HG03432 (cell line): ENCODE results near the gene GRAP.

Experiments
- ATAC-seq: cut with Tn5 transposase; IDR thresholded peaks from one replicate; pipeline ENCODE4 v1.9.1; 2021; ENCODE audit warnings: mild to moderate bottlenecking, moderate library complexity; ENCODE audit not compliant: unreplicated experiment

Gene GRAP

DNA sequence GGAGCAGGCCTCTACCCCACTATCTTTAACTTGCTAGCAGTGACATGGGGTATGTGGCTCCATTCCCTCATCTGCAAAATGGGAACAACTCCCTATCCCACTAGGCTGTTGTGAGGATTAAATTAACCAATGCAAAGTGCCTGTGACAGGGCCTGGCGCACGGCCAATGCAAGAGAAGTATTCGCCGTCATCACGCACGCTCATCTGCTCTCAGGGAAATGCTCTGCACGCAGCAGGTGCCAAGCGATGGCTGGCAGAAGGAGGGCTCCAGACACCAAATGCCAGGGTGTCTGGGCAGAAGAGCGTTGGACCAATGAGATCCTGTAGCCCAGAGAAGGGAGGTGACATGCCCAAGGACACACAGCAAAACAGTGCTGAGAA is 59.5 kb downstream of the GRAP start:
- ATAC-seq = no peak

DNA sequence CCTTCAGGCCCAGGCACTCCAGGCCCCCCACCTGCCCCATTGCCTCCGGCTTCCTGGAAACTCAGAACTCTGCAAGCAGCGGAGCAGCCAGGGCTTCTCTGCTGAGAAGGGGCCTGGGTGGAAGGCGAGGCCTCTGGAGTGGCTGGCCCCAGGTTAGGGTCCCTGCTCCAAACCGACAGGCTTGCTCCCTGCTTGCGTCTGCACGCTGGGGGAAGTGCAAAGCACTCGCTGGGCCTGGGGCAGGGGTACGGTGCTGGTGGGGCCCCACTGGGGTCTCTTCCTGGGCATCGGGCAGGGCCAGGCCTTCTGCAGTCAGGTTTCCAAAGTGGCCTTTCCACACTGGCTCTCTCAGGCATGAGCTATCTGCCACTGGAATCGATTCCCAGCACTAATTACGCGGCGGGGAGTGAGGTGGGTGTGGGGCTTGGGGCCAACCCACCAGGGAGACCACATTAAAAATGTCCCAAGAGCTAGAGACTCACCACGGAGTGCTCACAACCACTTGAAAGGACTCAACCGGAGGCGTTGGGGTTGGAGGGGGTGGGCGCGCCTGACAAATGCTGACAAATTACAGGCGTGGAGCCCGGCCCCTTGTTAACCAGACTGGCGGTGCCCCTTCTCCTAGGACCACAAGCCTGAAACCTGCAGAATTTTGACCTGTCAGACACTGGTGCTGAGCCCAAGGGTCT is 60.1 kb downstream of the GRAP start:
- ATAC-seq = no peak

DNA sequence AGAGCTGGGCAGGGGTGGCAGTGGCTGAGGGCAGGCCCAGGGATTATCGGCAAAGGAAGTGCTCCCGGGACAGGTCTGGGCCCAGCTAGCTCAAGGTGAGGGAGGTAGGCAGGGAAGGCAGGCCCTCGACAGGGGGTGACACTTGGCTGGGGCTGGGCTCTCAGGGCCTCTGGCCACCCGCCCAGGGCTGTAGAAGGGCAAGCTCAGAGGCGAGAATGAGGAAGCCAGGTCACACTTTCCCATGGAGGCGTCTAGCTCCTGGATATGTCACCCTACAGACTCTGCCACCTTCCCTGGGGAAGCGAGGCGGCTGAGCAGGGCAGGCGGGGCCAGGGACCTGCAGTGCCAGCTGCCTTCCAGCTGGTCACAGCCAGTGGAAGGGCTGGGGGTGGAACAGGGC is 61.3 kb downstream of the GRAP start:
- no peak for ATAC-seq

DNA sequence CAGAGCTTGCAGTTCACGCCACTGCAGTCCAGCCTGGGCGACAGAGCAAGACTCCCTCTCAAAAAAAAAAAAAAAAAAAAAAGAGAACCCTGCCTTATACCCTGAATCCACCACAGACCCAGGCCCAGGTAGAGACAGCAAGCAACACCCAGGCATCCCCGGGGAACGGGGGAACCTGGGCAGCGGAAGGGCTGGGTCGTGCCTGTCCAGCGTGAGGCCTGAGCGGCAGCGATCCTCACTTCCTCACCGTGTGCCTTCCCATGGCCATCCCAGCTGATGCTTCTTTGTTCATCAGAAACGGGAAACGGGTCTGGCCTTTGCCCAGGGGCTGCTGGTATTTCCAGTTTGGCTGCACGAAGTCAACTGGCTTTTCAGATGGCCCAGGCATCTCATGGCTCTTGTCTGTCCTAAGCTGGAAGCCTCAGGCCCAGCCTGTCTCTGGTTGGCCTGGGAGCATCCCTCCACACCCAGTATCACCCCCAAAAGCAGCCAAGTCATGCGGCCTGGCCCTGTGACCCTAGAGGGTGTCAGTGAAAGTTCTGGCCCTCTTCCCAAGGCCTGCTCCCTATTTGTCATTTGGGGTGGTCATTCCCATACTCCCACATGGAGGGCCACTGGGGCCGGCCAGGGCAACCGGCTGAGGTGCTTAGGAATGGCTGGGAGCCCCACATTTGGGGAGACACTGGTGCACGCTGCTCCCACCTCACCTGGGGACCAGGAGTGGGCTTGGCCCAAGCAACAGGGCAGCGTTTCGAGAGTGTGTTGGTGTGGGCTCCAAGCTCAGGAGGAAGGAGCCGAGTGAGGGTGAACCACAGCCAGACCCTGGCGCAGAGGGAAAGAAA is 62.3 kb downstream of the GRAP start:
- ATAC-seq = no peak

DNA sequence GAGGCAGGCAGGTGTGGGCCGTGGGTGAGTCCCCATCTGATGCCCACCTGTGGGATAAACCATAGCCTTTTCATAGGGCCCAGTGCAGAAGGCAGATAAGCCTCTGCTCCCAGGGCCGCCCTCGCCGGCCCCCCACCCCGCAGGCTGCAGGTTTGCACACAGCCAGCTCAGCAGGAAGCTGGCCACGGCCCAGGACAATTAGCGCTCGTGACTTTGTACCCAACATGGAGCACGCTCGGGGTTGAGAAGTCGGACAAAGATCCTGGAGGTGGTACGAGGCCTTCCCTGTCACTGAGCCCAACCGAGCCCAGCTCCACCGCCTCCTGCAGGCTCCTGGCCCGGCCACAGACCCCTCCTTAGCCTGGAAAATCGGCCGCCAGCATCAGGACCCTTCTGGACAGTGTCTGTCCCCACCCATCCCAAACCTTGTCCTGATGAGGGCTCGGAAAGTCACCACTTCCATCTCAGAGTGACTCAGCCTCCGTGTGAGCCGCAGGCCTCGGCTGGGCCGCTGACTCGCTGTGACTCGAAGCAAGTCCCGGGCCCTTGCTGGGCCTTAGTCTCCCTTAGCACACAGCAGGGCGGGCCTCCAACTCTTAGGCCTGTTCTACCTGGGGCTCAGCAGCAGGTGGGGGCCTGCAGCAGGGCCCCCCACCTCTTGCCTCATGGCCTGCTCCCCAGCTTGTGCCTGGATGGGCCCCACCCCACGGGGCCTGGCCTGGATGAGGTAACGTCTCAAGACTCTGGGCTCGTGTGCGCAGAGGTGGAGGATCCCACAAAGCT is 64.9 kb downstream of the GRAP start:
- no peak for ATAC-seq

DNA sequence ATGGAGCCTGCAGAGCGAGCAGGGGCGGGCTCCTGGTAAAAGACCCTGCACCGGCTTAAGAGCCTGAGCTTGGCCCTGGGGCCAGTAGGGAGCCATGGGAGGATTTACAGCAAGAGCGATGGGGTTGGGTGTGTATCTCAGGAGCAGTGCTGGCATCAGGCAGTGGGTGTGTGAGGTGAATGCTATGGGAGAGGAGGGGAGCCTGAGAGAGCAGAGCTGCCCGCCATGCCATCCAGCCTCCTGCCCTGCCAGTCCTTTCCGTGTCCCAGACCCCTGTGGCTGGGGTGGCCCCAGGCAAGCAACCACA is 65.5 kb downstream of the GRAP start:
- ATAC-seq = no peak

DNA sequence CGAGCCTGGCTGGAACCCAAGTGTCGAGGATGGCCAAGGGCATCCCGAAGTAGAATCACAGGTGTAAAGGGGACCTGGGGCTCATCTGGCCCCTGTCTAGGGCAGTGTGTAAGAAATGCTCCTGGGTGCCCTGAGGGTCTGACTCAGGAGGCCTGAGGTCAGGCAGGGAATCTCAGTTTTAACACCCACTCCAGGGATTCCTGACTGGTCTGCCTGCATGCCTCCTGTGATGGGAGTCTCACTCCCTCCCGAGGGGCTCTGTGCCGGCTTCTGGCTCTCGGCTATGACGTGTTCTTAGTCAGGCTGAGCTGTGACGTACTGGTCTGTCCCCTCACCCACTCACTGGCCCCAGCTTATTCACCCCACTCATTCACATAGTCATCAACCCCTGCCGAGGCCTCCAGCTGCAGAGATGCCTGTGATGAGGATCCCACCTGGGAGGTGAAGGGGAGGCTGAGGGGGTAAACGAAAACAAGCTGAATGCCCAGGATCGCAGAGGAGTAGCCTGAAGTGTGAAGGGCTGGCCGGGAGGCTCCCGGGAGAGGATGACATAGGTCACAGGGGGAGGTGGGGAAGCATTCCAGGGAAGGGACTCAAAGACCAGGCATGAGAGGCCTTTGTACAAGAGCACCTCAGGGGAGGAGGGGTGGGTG is 65.9 kb downstream of the GRAP start:
- ATAC-seq = no peak

DNA sequence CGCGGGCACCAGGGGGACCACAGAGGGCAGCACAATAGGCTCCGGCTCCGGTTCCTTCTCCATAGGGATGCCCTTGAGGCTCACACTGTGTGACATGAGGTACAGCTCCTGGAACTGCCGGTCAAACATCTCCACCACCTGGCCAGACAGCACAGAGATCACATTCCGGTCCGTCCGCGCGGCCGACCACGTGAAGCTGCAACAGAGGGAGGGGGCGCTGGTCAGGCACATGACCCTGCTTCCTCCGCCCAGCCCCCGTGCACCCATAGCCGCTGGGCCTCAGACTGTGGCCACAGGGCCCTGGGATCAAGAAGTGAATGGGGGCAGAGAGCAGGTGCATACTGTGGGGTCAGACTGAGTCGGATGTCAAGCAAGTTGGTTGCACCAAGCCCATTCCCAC is 68.1 kb downstream of the GRAP start:
- no peak for ATAC-seq

DNA sequence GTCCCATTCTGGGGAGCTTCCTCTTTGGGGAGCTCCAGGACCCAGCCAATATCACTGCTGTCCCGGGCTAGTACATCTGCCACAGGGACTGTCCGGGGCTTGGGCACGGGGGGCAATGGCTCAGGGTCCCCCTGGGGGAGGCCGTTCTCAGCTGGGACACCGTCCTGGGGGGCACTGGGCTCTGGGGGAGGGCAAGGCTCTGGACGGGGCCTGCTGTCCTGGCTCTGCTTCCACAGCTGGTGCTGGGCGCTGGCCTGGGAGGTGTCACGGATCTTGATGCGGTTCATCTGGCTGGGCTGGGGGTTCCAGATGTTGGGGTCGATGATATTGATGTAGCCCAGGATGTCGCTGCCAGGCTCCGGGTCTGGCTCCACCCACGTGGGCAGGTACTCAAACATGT is 68.7 kb downstream of the GRAP start:
- no peak for ATAC-seq

DNA sequence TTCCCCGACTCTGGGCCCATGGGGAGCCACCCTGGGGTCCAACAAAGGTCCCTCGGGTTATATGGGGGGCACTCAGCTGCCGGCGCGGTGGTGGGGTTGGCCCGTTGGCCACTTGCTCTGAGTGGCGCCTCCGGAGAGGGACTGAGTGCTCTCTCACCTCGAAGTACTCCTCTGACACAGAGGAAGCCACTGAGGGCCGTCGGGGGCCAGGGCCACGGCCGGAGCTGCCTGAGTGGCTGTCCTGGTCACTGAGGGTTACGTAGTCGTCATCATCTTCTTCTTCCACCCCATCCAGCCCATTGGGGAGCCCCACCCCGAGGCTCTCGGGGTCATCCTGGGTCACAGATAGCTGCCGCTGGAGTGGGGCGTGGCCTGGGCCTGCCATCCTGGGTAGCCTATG is 69.1 kb downstream of the GRAP start:
- ATAC-seq = no peak

DNA sequence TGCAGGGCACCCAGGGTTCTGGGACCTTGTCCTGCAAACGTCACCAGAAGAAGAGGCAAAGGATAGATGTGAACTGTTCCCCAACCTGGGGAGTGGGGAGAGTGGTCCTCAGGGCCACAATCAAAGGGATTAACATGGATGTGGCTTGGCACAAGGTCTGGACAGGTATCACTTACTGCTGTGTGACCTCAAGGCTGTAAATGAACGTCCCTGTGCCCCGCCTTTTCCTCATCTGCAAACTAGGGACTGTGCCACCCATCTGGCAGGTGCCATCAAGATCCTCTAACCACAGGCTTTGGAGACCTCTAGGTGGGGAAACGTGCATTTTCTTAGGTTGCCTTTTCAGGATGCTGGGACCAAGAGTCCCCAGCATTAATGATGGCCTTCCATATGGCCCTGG is 69.7 kb downstream of the GRAP start:
- ATAC-seq = no peak

DNA sequence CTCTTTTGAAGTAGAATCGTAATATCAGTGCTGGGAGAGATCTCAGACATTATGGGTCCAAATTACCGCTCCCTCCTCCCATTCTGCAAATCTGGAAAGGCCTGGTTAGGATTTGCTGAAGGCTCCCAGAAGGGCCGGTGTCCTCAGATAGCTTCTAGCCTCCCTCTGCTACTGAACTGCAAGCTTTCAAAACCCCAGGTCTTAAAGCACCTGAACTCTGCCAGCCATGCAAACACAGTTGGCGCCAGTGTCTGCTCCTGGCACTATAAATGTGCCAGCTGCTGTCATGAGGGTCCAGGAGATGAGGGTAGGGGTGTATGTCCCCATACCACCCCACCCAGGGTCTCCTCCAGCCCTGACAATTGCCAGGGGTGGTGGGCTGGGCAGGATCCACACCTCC is 70.6 kb downstream of the GRAP start:
- ATAC-seq = no peak

DNA sequence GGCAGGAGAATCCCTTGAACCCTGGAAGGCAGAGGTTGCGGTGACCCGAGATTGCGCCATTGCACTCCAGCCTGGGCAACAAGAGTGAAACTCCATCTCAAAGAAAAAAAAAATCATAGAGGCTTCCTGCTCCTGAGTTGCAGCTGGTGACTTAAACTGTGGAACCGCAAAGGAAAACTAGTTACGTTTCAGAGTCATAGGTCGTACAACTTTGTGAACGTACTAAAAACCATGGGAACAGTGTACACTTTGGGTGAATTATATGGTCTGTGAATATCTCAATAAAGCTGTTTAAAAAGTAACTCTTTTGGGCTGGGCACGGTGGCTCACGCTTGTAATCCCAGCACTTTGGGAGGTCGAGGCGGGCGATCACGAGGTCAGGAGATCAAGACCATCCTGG is 71.2 kb downstream of the GRAP start:
- no peak for ATAC-seq

DNA sequence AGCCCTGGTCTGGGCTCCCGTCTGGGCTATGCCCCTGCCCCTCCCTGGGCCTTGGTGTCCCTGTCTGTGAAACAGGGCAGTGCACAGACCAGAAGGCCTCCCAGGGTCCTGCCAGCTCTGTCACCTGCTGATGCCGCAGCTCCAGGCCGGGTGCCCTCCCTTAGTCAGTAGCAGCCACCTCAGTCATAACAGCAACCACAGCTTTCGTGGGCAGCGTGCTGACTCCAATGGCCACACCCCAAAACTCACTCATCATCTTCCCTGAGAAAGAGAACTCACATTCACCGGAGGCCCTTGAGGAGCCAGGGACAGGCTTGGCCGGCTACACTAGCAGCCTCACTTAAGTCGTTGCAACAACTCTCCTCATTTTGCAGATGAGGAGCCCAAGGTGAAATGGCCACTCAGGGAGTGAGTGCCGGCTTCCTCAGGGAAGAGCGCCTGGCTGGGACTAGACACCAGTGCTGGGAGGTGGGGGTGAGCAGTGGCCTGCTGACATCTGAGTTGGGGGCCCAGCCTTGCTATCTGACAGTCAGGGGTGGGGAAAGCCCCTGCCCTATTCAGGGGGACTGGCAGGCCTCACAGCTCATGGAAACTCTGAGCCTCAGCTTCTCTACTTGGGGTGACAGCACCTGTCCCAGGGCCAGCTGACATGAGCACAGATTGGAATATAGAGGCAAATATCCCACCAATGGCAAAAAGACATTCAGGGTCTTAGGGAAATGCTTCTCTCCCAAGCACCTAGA is 72.2 kb downstream of the GRAP start:
- ATAC-seq = no peak

DNA sequence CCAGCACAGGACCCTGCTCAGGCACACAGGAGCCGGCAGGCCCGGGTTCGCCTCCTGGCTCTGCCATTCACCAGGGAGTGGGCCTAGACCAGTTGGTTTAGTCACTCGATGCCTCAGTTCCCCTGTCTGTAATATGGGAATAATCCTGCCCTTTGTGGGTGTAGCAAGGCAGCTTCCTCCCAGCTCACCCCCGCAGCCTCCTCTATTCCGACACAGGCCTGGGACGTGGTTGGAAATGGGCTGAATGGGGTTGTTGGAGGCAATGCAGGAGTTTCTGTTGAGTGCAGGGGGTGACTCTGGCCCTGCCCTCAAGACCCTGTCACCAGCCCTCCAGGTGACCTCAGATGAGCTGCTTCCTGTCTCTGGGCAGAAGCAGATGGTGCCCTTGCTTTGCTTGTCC is 75.0 kb downstream of the GRAP start:
- ATAC-seq = no peak
